Astrocyte (in vitro differentiated cells and primary cell): ENCODE data around the gene ST6GAL2. TPM values are rescaled to one million over a fixed set of nuclear protein-coding genes. Genes with fewer than 3 reads are reported as not detected.

Experiments used
- DNase-seq: peaks from one replicate; pipeline ENCODE4 v3.0.0-alpha.2; 2010; ENCODE audit warnings: low read depth
- FAIRE-seq: peaks from 2 replicates; lab custom pipeline; 2011; peaks lifted over from hg19 to GRCh38; lab: Jason Lieb, UNC
- H2AFZ ChIP-seq: 2 replicates; pipeline ENCODE4 v1.6.0; 2012; ENCODE audit warnings: low read depth, low read length, inconsistent platforms
- H3K27ac ChIP-seq: 2 replicates; pipeline ENCODE4 v1.5.1; 2011; ENCODE audit warnings: low read depth, low read length, inconsistent platforms
- H3K27me3 ChIP-seq: 2 replicates; pipeline ENCODE4 v1.6.0; 2011; ENCODE audit warnings: low read length, inconsistent platforms; ENCODE audit not compliant: insufficient read depth
- H3K36me3 ChIP-seq: 2 replicates; pipeline ENCODE4 v1.5.1; 2011; ENCODE audit warnings: low read length, inconsistent platforms; ENCODE audit not compliant: insufficient read depth
- H3K4me1 ChIP-seq: 2 replicates; pipeline ENCODE4 v1.5.1; 2011; ENCODE audit warnings: low read length, inconsistent platforms; ENCODE audit not compliant: insufficient read depth
- H3K4me2 ChIP-seq: 2 replicates; pipeline ENCODE4 v1.6.0; 2012; ENCODE audit warnings: low read length, inconsistent platforms
- H3K4me3 ChIP-seq: 2 replicates; pipeline ENCODE4 v1.5.1; 2011; ENCODE audit warnings: low read depth, mild to moderate bottlenecking, low read length, inconsistent platforms; ENCODE audit not compliant: insufficient read depth
- H3K79me2 ChIP-seq: 2 replicates; pipeline ENCODE4 v1.6.0; 2012; ENCODE audit warnings: mild to moderate bottlenecking, low read length, inconsistent platforms; ENCODE audit not compliant: insufficient read depth
- H3K9ac ChIP-seq: 2 replicates; pipeline ENCODE4 v1.6.0; 2012; ENCODE audit warnings: mild to moderate bottlenecking, low read length, inconsistent platforms
- H3K9me3 ChIP-seq: 2 replicates; pipeline ENCODE4 v1.5.1; 2012; ENCODE audit warnings: low read depth, mild to moderate bottlenecking, low read length, inconsistent platforms; ENCODE audit not compliant: insufficient read depth
- H4K20me1 ChIP-seq: 2 replicates; pipeline ENCODE4 v1.6.0; 2012; ENCODE audit warnings: low read length, inconsistent platforms; ENCODE audit not compliant: insufficient read depth
- H3K27ac Mint-ChIP-seq: one replicate; pipeline ENCODE4 v1.8.0; 2021; ENCODE audit warnings: mild to moderate bottlenecking, mixed read lengths; ENCODE audit not compliant: unreplicated experiment
- H3K27me3 Mint-ChIP-seq: one replicate; pipeline ENCODE4 v1.8.0; 2021; ENCODE audit warnings: low read depth, mixed read lengths; ENCODE audit not compliant: unreplicated experiment
- H3K36me3 Mint-ChIP-seq: one replicate; pipeline ENCODE4 v1.8.0; 2021; ENCODE audit warnings: low read depth, mixed read lengths; ENCODE audit not compliant: unreplicated experiment
- H3K4me1 Mint-ChIP-seq: one replicate; pipeline ENCODE4 v1.8.0; 2021; ENCODE audit warnings: low read depth, mixed read lengths; ENCODE audit not compliant: unreplicated experiment
- H3K4me3 Mint-ChIP-seq: one replicate; pipeline ENCODE4 v1.8.0; 2021; ENCODE audit warnings: mild to moderate bottlenecking, moderate library complexity, mixed read lengths; ENCODE audit not compliant: unreplicated experiment
- H3K9me3 Mint-ChIP-seq: one replicate; pipeline ENCODE4 v1.8.0; 2021; ENCODE audit warnings: mild to moderate bottlenecking, mixed read lengths; ENCODE audit not compliant: unreplicated experiment
- EZH2 ChIP-seq: IDR thresholded peaks from 2 replicates; pipeline ENCODE4 v1.6.1; 2012; ENCODE audit warnings: mild to moderate bottlenecking, low read length, inconsistent platforms; ENCODE audit not compliant: insufficient read depth
- total RNA-seq: library from RNA; stranded (reverse); gene quantifications from 2 replicates; pipeline ENCODE4 v1.2.1, GENCODE V29; 2021
- TF ChIP-seq, protein P1 (sequence below): IDR thresholded peaks from 2 replicates; pipeline ENCODE4 v1.5.1; 2011; ENCODE audit warnings: low read depth, mild to moderate bottlenecking, inconsistent platforms, low read length, moderate library complexity; ENCODE audit not compliant: insufficient read depth

Gene ST6GAL2
- total RNA-seq, 1 donor from 2014 or later: 59.8 TPM

DNA sequence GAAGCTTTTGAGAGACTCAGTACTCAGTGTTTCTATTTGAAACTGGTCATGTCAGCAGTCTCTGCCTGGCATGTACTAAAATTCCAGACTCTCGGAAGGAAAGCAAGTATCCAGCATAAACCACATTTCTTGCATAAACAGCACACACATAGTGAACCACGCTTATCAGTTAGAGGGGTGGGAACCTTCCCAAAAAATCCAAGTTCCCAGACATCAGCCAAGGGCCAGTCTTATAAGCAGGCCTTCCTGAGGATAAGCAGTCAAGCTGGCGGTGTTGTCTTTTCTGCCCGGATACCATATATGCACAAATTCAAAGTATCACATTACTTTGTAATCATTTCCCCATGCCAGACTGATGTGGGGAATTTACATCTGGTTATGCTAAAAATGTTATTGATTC is 73.6 kb downstream of the ST6GAL2 start:
- Mint-ChIP-seq H3K27ac (no peak overlapping the region), H3K36me3 (peaks cover 19% of the 10 kb centered on the region), H3K4me1 (peaks cover 6% of the 10 kb centered on the region), H3K27me3 (no peaks in the 10 kb centered on the region), H3K9me3 (peaks cover 3% of the 10 kb centered on the region), H3K4me3 (no peak overlapping the region)
- Histone ChIP-seq H3K27ac (no peak overlapping the region), H4K20me1 (no peaks in the 10 kb centered on the region), H3K9ac (no peak overlapping the region), H3K4me2 (no peak overlapping the region), H3K4me1 (peaks cover 3% of the 10 kb centered on the region), H3K9me3 (peaks cover 4% of the 10 kb centered on the region), H3K36me3 (no peaks in the 10 kb centered on the region), H3K27me3 (no peaks in the 10 kb centered on the region), H2AFZ (no peak overlapping the region), H3K4me3 (no peak overlapping the region), H3K79me2 (no peaks in the 10 kb centered on the region)
- TF ChIP-seq, protein P1, sequence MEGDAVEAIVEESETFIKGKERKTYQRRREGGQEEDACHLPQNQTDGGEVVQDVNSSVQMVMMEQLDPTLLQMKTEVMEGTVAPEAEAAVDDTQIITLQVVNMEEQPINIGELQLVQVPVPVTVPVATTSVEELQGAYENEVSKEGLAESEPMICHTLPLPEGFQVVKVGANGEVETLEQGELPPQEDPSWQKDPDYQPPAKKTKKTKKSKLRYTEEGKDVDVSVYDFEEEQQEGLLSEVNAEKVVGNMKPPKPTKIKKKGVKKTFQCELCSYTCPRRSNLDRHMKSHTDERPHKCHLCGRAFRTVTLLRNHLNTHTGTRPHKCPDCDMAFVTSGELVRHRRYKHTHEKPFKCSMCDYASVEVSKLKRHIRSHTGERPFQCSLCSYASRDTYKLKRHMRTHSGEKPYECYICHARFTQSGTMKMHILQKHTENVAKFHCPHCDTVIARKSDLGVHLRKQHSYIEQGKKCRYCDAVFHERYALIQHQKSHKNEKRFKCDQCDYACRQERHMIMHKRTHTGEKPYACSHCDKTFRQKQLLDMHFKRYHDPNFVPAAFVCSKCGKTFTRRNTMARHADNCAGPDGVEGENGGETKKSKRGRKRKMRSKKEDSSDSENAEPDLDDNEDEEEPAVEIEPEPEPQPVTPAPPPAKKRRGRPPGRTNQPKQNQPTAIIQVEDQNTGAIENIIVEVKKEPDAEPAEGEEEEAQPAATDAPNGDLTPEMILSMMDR: no peak
- TF ChIP-seq EZH2: no peak
- DNase-seq (peak; percentile 26), FAIRE-seq (no peak)

DNA sequence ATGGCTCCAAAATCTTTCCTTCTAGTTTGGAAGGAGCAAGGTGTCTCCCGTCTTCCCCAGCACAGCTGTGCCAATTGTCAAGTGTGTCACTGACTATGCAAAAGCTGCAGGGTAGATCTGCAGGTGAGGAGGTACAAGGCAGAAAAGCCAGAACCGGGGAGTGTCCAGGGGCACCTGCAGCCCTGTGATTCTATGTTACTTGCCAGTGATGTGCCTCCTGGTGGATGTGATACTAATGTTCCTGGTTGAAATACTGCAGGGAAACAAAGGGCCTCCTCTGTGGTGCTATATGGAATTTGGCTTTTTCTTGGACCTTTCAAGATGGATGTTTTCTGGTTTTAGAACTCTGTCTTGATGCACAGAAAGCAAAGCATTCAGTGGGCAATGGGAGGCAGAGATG is 80.3 kb downstream of the ST6GAL2 start:
- no peaks in the 10 kb centered on the region for H3K79me2 ChIP-seq
- H2AFZ ChIP-seq: no peak overlapping the region
- H3K27me3 Mint-ChIP-seq: no peaks in the 10 kb centered on the region
- DNase-seq: no peak
- no peak overlapping the region for H3K27ac ChIP-seq
- H3K27ac Mint-ChIP-seq: no peak overlapping the region
- FAIRE-seq: no peak
- H3K9ac ChIP-seq: no peak overlapping the region
- no peaks in the 10 kb centered on the region for H3K9me3 ChIP-seq
- H3K4me1 Mint-ChIP-seq: peaks cover 6% of the 10 kb centered on the region
- H3K4me3 ChIP-seq: no peak overlapping the region
- no peak overlapping the region for H3K4me2 ChIP-seq
- no peaks in the 10 kb centered on the region for H3K9me3 Mint-ChIP-seq
- peaks cover 16% of the 10 kb centered on the region for H3K36me3 Mint-ChIP-seq
- H3K36me3 ChIP-seq: no peaks in the 10 kb centered on the region
- H3K4me3 Mint-ChIP-seq: no peak overlapping the region
- no peaks in the 10 kb centered on the region for H3K27me3 ChIP-seq
- TF ChIP-seq EZH2: no peak
- TF ChIP-seq, protein P1: no peak
- no peaks in the 10 kb centered on the region for H4K20me1 ChIP-seq
- no peaks in the 10 kb centered on the region for H3K4me1 ChIP-seq

DNA sequence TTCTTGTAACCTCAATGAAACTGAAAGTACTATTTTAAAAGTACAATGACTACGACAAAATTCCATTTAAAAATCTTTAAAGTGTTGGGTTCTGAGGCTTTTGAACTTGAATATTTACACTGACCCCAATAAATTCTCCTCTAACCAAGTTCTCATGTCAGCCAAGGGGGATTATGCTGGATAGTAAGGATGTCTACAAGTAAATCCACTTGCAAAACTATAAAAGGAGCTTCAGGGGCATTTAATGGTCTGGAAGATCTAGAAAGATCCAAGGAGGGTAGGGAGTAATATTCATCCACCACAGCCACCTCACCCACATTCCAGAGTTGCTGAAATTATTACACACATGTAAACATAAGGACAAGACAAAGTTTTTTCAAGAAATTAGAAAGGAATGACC is 81.8 kb downstream of the ST6GAL2 start:
- Mint-ChIP-seq H3K36me3 (peaks cover 16% of the 10 kb centered on the region), H3K4me1 (peaks cover 20% of the 10 kb centered on the region), H3K27ac (no peak overlapping the region), H3K27me3 (no peaks in the 10 kb centered on the region), H3K4me3 (no peak overlapping the region), H3K9me3 (no peaks in the 10 kb centered on the region)
- DNase-seq (no peak), FAIRE-seq (no peak)
- TF ChIP-seq EZH2: no peak
- TF ChIP-seq, protein P1: no peak
- H3K27ac ChIP-seq: no peak overlapping the region
- no peaks in the 10 kb centered on the region for H3K36me3 ChIP-seq
- no peaks in the 10 kb centered on the region for H3K9me3 ChIP-seq
- no peak overlapping the region for H2AFZ ChIP-seq
- no peak overlapping the region for H3K9ac ChIP-seq
- no peaks in the 10 kb centered on the region for H3K79me2 ChIP-seq
- H3K4me2 ChIP-seq: no peak overlapping the region
- no peak overlapping the region for H3K4me3 ChIP-seq
- H4K20me1 ChIP-seq: no peaks in the 10 kb centered on the region
- no peaks in the 10 kb centered on the region for H3K27me3 ChIP-seq
- H3K4me1 ChIP-seq: peaks cover 10% of the 10 kb centered on the region
